ENCODE data around the gene TLE7.

DNA sequence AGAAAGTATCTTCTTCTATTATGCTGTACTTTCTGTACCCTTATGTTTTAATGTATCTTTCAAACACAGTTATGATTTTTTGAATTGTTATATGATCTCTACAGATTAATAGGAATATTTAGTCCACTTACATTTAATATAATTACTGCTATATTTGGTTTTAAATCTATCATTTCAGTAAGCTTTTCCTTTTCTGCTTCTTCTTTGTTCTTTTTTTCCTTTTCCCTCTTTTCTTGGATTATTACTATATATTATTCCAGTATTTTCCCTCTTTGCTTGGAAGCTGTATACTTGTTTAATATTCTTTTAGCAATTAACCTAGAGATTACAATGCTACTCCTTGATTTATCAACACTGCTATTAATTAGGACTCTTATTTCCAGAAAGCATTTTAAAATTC is 13.5 kb downstream of the TLE7 start:
- TF ChIP-seq, protein P1, sequence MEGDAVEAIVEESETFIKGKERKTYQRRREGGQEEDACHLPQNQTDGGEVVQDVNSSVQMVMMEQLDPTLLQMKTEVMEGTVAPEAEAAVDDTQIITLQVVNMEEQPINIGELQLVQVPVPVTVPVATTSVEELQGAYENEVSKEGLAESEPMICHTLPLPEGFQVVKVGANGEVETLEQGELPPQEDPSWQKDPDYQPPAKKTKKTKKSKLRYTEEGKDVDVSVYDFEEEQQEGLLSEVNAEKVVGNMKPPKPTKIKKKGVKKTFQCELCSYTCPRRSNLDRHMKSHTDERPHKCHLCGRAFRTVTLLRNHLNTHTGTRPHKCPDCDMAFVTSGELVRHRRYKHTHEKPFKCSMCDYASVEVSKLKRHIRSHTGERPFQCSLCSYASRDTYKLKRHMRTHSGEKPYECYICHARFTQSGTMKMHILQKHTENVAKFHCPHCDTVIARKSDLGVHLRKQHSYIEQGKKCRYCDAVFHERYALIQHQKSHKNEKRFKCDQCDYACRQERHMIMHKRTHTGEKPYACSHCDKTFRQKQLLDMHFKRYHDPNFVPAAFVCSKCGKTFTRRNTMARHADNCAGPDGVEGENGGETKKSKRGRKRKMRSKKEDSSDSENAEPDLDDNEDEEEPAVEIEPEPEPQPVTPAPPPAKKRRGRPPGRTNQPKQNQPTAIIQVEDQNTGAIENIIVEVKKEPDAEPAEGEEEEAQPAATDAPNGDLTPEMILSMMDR (IDR thresholded peaks at IDR 0.05; ENCODE audit: borderline replicate concordance, extremely low read depth, low read length, poor library complexity, severe bottlenecking): no peak
- no peak for TF ChIP-seq EZH2 (IDR thresholded peaks at IDR 0.05; ENCODE audit: borderline replicate concordance, low read depth, low read length, severe bottlenecking)
